Lung (tissue), 12 donors: ENCODE measurements around the gene SLC16A10. TPM values are rescaled to one million over a fixed set of nuclear protein-coding genes. Genes with fewer than 3 reads are reported as not detected.

Experiments used
- ATAC-seq: fragments of 200-7000 bp; cut with Tn5 transposase; one replicate; pipeline ENCODE4 v1.9.1; 2020; ENCODE audit warnings: moderate number of reproducible peaks; ENCODE audit not compliant: insufficient read depth, low FRiP score
- DNase-seq, 3 donors: peaks; one replicate each; pipeline ENCODE4 v3.0.0-alpha.2; 2013 to 2017
- H3K27ac ChIP-seq, 2 donors: one replicate each; pipeline ENCODE4 v1.5.1; 2013; ENCODE audit warnings: mild to moderate bottlenecking in 2 of 2, moderate library complexity in 2 of 2, control low read depth in 1 of 2, inconsistent platforms in 1 of 2, low read depth in 1 of 2, low read length in 1 of 2
- H3K27me3 ChIP-seq, 3 donors: one replicate each; pipeline ENCODE4 v1.5.1; 2013; ENCODE audit warnings: low read length in 2 of 3; ENCODE audit not compliant: control insufficient read depth in 3 of 3, insufficient read depth in 3 of 3
- H3K36me3 ChIP-seq, 4 donors: one replicate each; pipeline ENCODE4 v1.5.1; 2013; ENCODE audit warnings: low read length in 4 of 4, mild to moderate bottlenecking in 1 of 4, moderate library complexity in 1 of 4; ENCODE audit not compliant: control insufficient read depth in 4 of 4, insufficient read depth in 4 of 4
- H3K4me1 ChIP-seq, 5 donors: one replicate each; pipeline ENCODE4 v1.5.1; 2013; ENCODE audit warnings: low read length in 5 of 5, mild to moderate bottlenecking in 2 of 5, moderate library complexity in 1 of 5; ENCODE audit not compliant: control insufficient read depth in 5 of 5, insufficient read depth in 5 of 5
- H3K4me3 ChIP-seq: one replicate; pipeline ENCODE4 v1.5.1; 2013; ENCODE audit warnings: mild to moderate bottlenecking, control low read depth, moderate library complexity
- H3K9ac ChIP-seq, 2 donors: one replicate each; pipeline ENCODE4 v1.5.1; 2013; ENCODE audit warnings: low read length in 2 of 2, control low read depth in 1 of 2; ENCODE audit not compliant: insufficient read depth in 1 of 2
- H3K9me3 ChIP-seq, 4 donors: one replicate each; pipeline ENCODE4 v1.5.1; 2013; ENCODE audit warnings: low read length in 3 of 4, mild to moderate bottlenecking in 1 of 4, moderate library complexity in 1 of 4; ENCODE audit not compliant: control insufficient read depth in 4 of 4, insufficient read depth in 3 of 4
- WGBS, 2 donors: extraction: QIAGEN DNeasy Blood & Tissue Kit; methylation state at CpG; one replicate each; pipeline ENCODE4 v1.1.7; 2013; 5-methylcytosine and 5-hydroxymethylcytosine counted together
- polyA plus RNA-seq, 2 donors: library from polyadenylated mRNA; stranded (reverse); fragments of 200-250 nt; gene quantifications; one replicate each; pipeline ENCODE4 v1.2.1, GENCODE V29; 2013
- total RNA-seq, 2 donors: library from RNA; depleted of rRNA in 1 of 2; stranded (reverse); fragments of >200 nt in 1 of 2; gene quantifications; one replicate each; pipeline ENCODE4 v1.2.1, GENCODE V29; 2014 to 2021
- TF ChIP-seq, protein P1 (sequence below): IDR thresholded peaks from 2 replicates; pipeline ENCODE4 v1.5.1; 2012; ENCODE audit warnings: mild to moderate bottlenecking; ENCODE audit errors: control extremely low read depth, extremely low read depth
- donor health status: control.
- donor health status: control.
- donor health status: Bipolar disorder and iron deficiency.
- donor health status: healthy.
- donor health status: DM: yes; HTN: yes; CAD: no.

SLC16A10 gene
- total and polyA plus RNA-seq, 4 donors: 2.0 to 10.5 (median 9.6) TPM

DNA sequence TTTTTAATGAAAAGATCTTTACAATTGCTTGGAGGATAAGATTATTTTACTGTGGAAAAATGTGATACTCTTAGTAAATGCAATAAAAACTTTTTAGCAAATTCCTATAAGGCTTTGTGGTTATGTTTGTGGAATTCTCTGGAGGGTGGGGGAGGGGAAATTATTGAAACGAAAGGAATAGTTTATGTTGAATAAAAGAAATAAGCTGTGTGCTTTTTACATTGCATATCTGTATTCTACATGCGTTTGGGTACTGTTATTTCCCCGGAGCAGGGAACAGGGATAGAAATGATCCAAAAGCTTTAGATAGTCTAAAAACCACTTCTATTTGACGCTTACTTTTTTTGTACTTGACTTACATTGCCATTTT lies 143.8 kb downstream of the SLC16A10 start:
- Histone ChIP-seq H3K27ac (no peak overlapping the region), H3K9ac (no peak overlapping the region), H3K4me3 (no peak overlapping the region), H3K4me1 (peaks cover 0 to 21% (median 5%) of the 10 kb centered on the region in 5 donors), H3K36me3 (no peaks in the 10 kb centered on the region), H3K27me3 (no peaks in the 10 kb centered on the region), H3K9me3 (no peaks in the 10 kb centered on the region)
- WGBS, 2 donors: 89 to 91% methylated on average over 4 of the region's 4 CpGs
- no peak for ATAC-seq
- DNase-seq: peak in 1 of 3 donors; percentile 28
- TF ChIP-seq, protein P1, sequence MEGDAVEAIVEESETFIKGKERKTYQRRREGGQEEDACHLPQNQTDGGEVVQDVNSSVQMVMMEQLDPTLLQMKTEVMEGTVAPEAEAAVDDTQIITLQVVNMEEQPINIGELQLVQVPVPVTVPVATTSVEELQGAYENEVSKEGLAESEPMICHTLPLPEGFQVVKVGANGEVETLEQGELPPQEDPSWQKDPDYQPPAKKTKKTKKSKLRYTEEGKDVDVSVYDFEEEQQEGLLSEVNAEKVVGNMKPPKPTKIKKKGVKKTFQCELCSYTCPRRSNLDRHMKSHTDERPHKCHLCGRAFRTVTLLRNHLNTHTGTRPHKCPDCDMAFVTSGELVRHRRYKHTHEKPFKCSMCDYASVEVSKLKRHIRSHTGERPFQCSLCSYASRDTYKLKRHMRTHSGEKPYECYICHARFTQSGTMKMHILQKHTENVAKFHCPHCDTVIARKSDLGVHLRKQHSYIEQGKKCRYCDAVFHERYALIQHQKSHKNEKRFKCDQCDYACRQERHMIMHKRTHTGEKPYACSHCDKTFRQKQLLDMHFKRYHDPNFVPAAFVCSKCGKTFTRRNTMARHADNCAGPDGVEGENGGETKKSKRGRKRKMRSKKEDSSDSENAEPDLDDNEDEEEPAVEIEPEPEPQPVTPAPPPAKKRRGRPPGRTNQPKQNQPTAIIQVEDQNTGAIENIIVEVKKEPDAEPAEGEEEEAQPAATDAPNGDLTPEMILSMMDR: no peak

DNA sequence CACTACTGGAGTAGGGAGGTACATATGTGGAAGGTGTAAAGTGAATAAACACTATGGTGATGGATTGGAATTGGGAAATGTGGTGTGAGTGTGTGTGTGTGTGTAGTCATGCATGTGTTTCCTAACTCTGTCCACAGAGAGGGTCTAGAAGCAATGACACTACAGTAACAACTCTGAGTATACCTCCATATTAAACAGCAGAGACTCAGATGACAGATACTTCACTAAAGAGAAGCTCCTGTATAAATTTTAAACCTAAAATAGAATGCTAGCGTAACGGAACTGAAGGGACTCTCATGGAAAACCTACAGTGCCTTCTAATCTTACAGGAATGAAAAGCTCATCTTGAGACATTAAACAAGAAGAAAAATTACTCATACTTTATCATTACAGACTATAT lies 150.5 kb downstream of the SLC16A10 start:
- no peaks in the 10 kb centered on the region for H3K9me3 ChIP-seq
- ATAC-seq (no peak), DNase-seq (no peak)
- 98% methylated on average over 2 of the region's 2 CpGs for WGBS, 2 donors
- H3K4me3 ChIP-seq: no peak overlapping the region
- TF ChIP-seq, protein P1: no peak
- peaks cover 0 to 2% (median 0%) of the 10 kb centered on the region in 5 donors for H3K4me1 ChIP-seq
- no peaks in the 10 kb centered on the region for H3K36me3 ChIP-seq
- H3K27ac ChIP-seq: no peak overlapping the region
- H3K9ac ChIP-seq: no peak overlapping the region
- no peaks in the 10 kb centered on the region for H3K27me3 ChIP-seq

DNA sequence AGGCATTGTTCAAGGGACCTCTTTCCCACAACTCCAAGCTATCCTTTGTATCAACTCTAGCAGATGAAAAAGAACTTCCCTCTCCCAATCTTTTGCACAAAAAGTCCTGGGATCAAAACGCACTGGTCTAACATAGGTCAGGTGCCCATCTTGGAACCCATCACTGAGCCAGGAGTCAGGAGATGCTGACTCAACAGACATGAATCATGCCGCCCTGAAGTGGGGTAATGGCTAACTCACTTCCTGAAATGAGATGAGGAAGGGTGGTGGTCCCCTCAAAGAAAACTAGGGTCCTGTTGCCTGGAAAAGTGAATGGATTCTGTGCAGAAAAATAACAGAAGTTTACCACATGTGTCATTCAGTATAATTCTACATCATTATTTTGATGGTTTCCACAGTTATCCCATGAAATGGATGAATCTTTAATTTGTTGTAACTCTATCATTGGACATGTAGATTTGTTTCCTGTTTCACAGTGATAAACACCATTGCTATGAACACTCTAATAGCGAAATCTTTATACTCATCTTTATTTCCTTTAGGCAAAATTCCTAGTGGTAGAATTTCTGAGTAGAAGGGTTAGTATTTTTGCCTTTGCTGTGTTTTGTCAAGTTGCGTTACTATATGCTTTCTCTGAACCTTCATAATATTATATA lies 151.3 kb downstream of the SLC16A10 start:
- H3K36me3 ChIP-seq: no peaks in the 10 kb centered on the region
- TF ChIP-seq, protein P1: no peak
- ATAC-seq (no peak), DNase-seq (no peak)
- no peak overlapping the region for H3K4me3 ChIP-seq
- WGBS, 2 donors: 64 to 75% methylated on average over 4 of the region's 4 CpGs
- no peak overlapping the region for H3K9ac ChIP-seq
- H3K4me1 ChIP-seq: peaks cover 0 to 2% (median 0%) of the 10 kb centered on the region in 5 donors
- H3K27me3 ChIP-seq: no peaks in the 10 kb centered on the region
- H3K27ac ChIP-seq: no peak overlapping the region
- no peaks in the 10 kb centered on the region for H3K9me3 ChIP-seq

DNA sequence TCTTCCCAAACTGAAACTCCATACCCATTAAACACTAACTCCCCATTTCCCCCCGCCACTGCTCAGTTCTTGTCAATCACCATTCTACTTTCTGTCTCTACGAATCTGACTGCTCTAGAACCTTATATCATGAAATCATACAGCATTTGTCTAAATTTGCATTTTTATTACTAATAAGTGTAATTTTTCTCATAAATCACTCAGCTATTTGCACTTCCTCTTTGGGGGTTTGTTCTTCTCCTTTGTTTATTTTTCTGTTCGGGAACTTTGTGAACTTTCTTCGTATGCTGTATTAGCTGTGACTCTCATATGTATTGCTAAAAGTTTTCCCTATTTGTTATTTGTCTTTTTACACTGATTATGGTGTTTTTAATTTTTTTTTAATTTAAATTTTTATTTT lies 152.2 kb downstream of the SLC16A10 start:
- peaks cover 0 to 2% (median 0%) of the 10 kb centered on the region in 5 donors for H3K4me1 ChIP-seq
- H3K27me3 ChIP-seq: no peaks in the 10 kb centered on the region
- no peak overlapping the region for H3K27ac ChIP-seq
- ATAC-seq (no peak), DNase-seq (no peak)
- no peak overlapping the region for H3K4me3 ChIP-seq
- TF ChIP-seq, protein P1: no peak
- H3K9ac ChIP-seq: no peak overlapping the region
- no peaks in the 10 kb centered on the region for H3K36me3 ChIP-seq
- no peaks in the 10 kb centered on the region for H3K9me3 ChIP-seq
- WGBS, 2 donors: 44 to 63% methylated on average over 4 of the region's 4 CpGs
